Hepatocyte (in vitro differentiated cells): ENCODE measurements around the gene KHDRBS2. TPM values are rescaled to one million over a fixed set of nuclear protein-coding genes. Genes with fewer than 3 reads are reported as not detected.

Source experiments
- DNase-seq: peaks from one replicate; pipeline ENCODE4 v3.0.0-alpha.2; 2016; ENCODE audit warnings: low spot score
- H2AFZ ChIP-seq: fragments of 200-600 bp; sonication (generic); 2 replicates; pipeline ENCODE4 v1.6.0; 2016; ENCODE audit warnings: antibody characterized with exemption, mild to moderate bottlenecking
- H3K27ac ChIP-seq: fragments of 200-600 bp; sonication (generic); 2 replicates; pipeline ENCODE4 v1.5.1; 2016; ENCODE audit warnings: mild to moderate bottlenecking
- H3K27me3 ChIP-seq: fragments of 200-600 bp; sonication (generic); 2 replicates; pipeline ENCODE4 v1.6.1; 2016
- H3K36me3 ChIP-seq: fragments of 200-600 bp; sonication (generic); replicated peaks from 2 replicates; pipeline ENCODE4 v1.5.1; 2016; ENCODE audit warnings: low read depth; ENCODE audit not compliant: insufficient read depth
- H3K4me1 ChIP-seq: fragments of 200-600 bp; sonication (generic); 2 replicates; pipeline ENCODE4 v1.5.1; 2016; ENCODE audit warnings: mild to moderate bottlenecking, moderate library complexity; ENCODE audit not compliant: insufficient read depth
- H3K4me2 ChIP-seq: fragments of 200-600 bp; sonication (generic); 2 replicates; pipeline ENCODE4 v1.6.0; 2016
- H3K4me3 ChIP-seq: fragments of 200-600 bp; sonication (generic); 2 replicates; pipeline ENCODE4 v1.5.1; 2016; ENCODE audit warnings: mild to moderate bottlenecking
- H3K79me2 ChIP-seq: fragments of 200-600 bp; sonication (generic); 2 replicates; pipeline ENCODE4 v1.6.0; 2017; ENCODE audit warnings: mild to moderate bottlenecking
- H3K9me2 ChIP-seq: fragments of 200-600 bp; sonication (generic); replicated peaks from 2 replicates; pipeline ENCODE4 v1.6.0; 2017; ENCODE audit warnings: mild to moderate bottlenecking; ENCODE audit not compliant: insufficient read depth
- H3K9me3 ChIP-seq: fragments of 200-600 bp; sonication (generic); 2 replicates; pipeline ENCODE4 v1.5.1; 2016; ENCODE audit warnings: low read depth, mild to moderate bottlenecking
- H4K20me1 ChIP-seq: fragments of 200-600 bp; sonication (generic); 2 replicates; pipeline ENCODE4 v1.6.0; 2016; ENCODE audit warnings: mild to moderate bottlenecking; ENCODE audit not compliant: insufficient read depth, poor library complexity, severe bottlenecking
- EZH2 ChIP-seq: fragments of 200-600 bp; sonication (generic); IDR thresholded peaks from 2 replicates; pipeline ENCODE4 v1.6.1; 2016; ENCODE audit warnings: antibody characterized with exemption, mild to moderate bottlenecking, borderline replicate concordance
- EZH2phosphoT487 ChIP-seq: fragments of 200-600 bp; sonication (generic); IDR thresholded peaks from one replicate; pipeline ENCODE4 v1.6.1; 2018; ENCODE audit warnings: antibody characterized with exemption, mild to moderate bottlenecking, low read depth, moderate library complexity; ENCODE audit not compliant: unreplicated experiment, severe bottlenecking
- WGBS: methylation state at CpG from one replicate; pipeline ENCODE4 v1.1.6; 2016; ENCODE audit warnings: low lambda C conversion rate; ENCODE audit errors: missing lambda C conversion rate; 5-methylcytosine and 5-hydroxymethylcytosine counted together
- polyA plus RNA-seq: library from polyadenylated mRNA; unstranded; fragments of >200 nt; fragmentation: Nextera tagmentation; extraction: Ambion mirVana; gene quantifications from 2 replicates; pipeline ENCODE4 v1.2.1, GENCODE V29; 2016
- total RNA-seq: library from RNA; depleted of rRNA; stranded (reverse); fragments of >200 nt; gene quantifications from 2 replicates; pipeline ENCODE4 v1.2.3, GENCODE V29; 2014
- TF ChIP-seq, protein P1 (sequence below): fragments of 200-600 bp; sonication (generic); IDR thresholded peaks from 2 replicates; pipeline ENCODE4 v1.5.1; 2016; ENCODE audit warnings: antibody characterized with exemption, mild to moderate bottlenecking; ENCODE audit not compliant: poor library complexity

KHDRBS2 gene
- total and polyA plus RNA-seq, 2 experiments from 2014 or later = 5.9 to 12.3 TPM

DNA sequence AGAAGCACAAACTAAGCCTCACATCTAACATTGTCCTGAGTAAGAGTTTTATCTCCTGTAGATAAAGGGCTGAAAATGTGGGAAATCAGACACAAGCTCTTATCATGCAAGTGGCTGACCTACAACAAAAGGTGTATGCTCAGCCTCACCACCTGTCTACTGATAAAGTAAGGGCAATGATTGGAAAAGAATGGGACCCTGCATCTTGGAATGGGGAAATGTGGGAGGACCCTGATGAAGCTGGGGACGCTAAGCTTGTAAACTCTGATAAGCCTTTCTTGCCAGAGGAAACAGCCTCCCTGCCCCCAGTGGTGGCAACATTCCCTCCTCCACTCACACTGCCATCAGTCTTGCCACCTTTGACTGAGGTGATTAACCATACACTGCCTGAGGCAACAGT is 166.6 kb downstream of the KHDRBS2 start:
- Histone ChIP-seq H3K9me3 (no peaks in the 10 kb centered on the region), H3K79me2 (no peaks in the 10 kb centered on the region), H3K4me3 (no peak overlapping the region), H3K9me2 (no peaks in the 10 kb centered on the region), H4K20me1 (no peaks in the 10 kb centered on the region), H3K36me3 (no peaks in the 10 kb centered on the region), H3K4me1 (no peaks in the 10 kb centered on the region), H2AFZ (no peak overlapping the region), H3K27ac (no peak overlapping the region), H3K27me3 (no peaks in the 10 kb centered on the region), H3K4me2 (no peak overlapping the region)
- WGBS = 73% methylated on average over 1 of the region's 1 CpG
- TF ChIP-seq, protein P1, sequence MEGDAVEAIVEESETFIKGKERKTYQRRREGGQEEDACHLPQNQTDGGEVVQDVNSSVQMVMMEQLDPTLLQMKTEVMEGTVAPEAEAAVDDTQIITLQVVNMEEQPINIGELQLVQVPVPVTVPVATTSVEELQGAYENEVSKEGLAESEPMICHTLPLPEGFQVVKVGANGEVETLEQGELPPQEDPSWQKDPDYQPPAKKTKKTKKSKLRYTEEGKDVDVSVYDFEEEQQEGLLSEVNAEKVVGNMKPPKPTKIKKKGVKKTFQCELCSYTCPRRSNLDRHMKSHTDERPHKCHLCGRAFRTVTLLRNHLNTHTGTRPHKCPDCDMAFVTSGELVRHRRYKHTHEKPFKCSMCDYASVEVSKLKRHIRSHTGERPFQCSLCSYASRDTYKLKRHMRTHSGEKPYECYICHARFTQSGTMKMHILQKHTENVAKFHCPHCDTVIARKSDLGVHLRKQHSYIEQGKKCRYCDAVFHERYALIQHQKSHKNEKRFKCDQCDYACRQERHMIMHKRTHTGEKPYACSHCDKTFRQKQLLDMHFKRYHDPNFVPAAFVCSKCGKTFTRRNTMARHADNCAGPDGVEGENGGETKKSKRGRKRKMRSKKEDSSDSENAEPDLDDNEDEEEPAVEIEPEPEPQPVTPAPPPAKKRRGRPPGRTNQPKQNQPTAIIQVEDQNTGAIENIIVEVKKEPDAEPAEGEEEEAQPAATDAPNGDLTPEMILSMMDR = no peak
- TF ChIP-seq EZH2 = no peak
- TF ChIP-seq EZH2phosphoT487 = no peak
- no peak for DNase-seq

DNA sequence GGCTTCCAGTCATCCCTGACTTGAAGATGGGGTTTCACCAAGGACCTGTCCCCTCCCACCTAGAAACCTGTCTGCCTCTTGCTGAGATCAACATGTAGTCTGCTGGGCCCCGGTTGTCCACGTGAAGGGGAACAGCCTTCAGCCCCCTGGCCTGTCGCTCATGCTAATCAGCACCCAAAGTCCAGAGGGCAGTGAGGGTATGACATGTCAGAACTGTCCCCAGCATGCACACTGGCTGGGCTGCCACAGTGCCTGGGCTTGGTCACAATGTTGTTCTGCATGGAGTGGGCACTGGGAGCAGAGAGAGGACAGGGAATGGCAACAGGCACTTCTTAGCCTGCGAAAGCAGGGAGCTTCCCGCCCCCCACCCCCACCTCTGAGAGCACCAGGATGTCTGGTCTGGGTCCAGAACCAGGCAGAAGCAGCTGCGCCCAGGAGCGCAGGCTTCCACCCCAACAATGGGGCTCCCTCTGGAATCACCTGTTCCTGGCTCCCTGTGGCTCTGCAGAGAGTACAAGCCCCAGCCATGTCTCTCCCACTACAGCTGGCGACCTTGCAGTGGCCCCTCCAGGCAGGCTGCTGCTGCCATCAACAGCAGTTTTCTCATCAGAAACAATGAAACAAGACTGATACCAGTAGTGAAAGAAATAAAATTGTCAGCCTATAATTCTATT is 182.7 kb downstream of the KHDRBS2 start:
- no peak for DNase-seq
- no peaks in the 10 kb centered on the region for H3K79me2 ChIP-seq
- H4K20me1 ChIP-seq = no peaks in the 10 kb centered on the region
- no peaks in the 10 kb centered on the region for H3K36me3 ChIP-seq
- TF ChIP-seq EZH2 (no peak), EZH2phosphoT487 (no peak)
- TF ChIP-seq, protein P1 = no peak
- no peaks in the 10 kb centered on the region for H3K9me2 ChIP-seq
- H2AFZ ChIP-seq = no peak overlapping the region
- H3K27me3 ChIP-seq = no peaks in the 10 kb centered on the region
- no peaks in the 10 kb centered on the region for H3K9me3 ChIP-seq
- H3K4me3 ChIP-seq = no peak overlapping the region
- H3K4me1 ChIP-seq = no peaks in the 10 kb centered on the region
- H3K27ac ChIP-seq = no peak overlapping the region
- WGBS = 94% methylated on average over 7 of the region's 8 CpGs
- no peak overlapping the region for H3K4me2 ChIP-seq

DNA sequence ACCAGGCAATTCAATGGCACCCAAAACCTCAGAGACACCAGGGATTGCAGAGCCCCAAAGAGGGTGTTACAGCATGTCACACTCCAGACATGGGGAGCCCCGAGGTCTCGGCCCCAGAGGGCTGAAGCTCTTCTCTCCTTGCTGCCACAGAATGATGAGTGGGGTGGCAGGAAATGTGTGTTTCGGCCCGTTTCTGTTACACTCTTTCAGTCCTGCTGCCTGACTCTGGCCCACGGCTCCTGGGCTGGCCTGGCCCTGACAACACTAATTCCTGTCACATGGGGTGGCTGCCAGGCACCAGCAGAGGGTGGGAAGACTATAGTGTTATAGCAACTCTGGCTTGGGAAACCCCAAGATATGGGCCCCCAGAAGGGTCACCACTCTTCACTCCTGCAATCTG is 183.6 kb downstream of the KHDRBS2 start:
- H3K36me3 ChIP-seq = no peaks in the 10 kb centered on the region
- H3K27ac ChIP-seq = no peak overlapping the region
- no peak overlapping the region for H3K4me3 ChIP-seq
- no peak overlapping the region for H2AFZ ChIP-seq
- no peaks in the 10 kb centered on the region for H3K27me3 ChIP-seq
- no peaks in the 10 kb centered on the region for H3K9me3 ChIP-seq
- TF ChIP-seq EZH2phosphoT487 = no peak
- TF ChIP-seq EZH2 = no peak
- H3K4me1 ChIP-seq = no peaks in the 10 kb centered on the region
- H4K20me1 ChIP-seq = no peaks in the 10 kb centered on the region
- no peak for DNase-seq
- H3K4me2 ChIP-seq = no peak overlapping the region
- no peaks in the 10 kb centered on the region for H3K9me2 ChIP-seq
- whole genome bisulfite sequencing = 92% methylated on average over 5 of the region's 5 CpGs
- no peaks in the 10 kb centered on the region for H3K79me2 ChIP-seq

DNA sequence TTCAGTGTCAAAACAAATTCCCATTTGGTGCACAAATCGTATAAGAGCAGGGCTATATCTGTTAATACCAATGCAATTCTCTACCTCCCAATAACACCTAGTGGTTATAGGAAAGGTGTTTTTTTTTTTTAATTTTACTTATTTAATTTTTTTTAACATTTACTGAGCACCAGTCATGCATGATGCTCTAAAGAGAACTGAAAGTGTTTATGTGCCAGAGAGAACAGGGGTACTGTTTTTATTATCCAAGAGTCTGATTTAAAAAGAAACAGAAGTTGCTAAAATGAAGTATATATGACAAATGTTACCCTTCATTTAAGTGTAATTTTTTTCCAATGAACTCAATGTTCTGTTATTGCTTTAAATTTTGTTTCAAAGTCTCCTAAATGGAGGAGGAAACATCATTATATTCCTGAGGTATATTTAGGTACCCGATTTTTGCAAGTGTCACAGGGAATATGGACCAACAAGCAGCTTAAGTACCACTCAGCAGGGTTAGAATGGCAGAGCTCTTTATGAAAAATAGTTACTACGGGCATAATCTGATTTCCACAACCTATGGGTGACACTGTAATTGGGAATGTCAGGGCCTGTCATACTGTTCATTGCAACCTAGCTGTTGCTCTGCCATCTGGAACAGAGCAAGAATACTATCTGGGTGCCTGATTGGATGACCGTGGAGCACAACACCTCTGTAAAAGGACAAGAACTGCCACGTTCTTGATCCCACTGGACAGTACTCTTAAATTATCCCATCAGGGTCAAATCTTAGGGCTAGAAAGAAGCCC is 195.4 kb downstream of the KHDRBS2 start:
- no peak overlapping the region for H3K4me2 ChIP-seq
- 88% methylated on average over 5 of the region's 5 CpGs for WGBS
- no peak overlapping the region for H3K27ac ChIP-seq
- TF ChIP-seq EZH2phosphoT487 (no peak), EZH2 (no peak)
- TF ChIP-seq, protein P1 = no peak
- H3K79me2 ChIP-seq = no peaks in the 10 kb centered on the region
- H3K9me3 ChIP-seq = no peaks in the 10 kb centered on the region
- H3K9me2 ChIP-seq = no peaks in the 10 kb centered on the region
- H3K4me1 ChIP-seq = no peaks in the 10 kb centered on the region
- H3K36me3 ChIP-seq = no peaks in the 10 kb centered on the region
- H2AFZ ChIP-seq = no peak overlapping the region
- DNase-seq = no peak
- H3K27me3 ChIP-seq = no peaks in the 10 kb centered on the region
- no peak overlapping the region for H3K4me3 ChIP-seq
- H4K20me1 ChIP-seq = no peaks in the 10 kb centered on the region
